ENCODE measurements around the gene KMO. TPM values are rescaled to one million over a fixed set of nuclear protein-coding genes. Genes with fewer than 3 reads are reported as not detected.

KMO gene
- total RNA-seq, 1 experiment from 2014 or later, result not detected

- TF ChIP-seq ZNF532 (CRISPR knock-in tag; IDR thresholded peaks at IDR 0.05; ENCODE audit: borderline replicate concordance), result no peak
- TF ChIP-seq SP1 (CRISPR knock-in tag; conservative IDR thresholded peaks at IDR 0.05), result no peak
- TF ChIP-seq CDX4 (CRISPR knock-in tag; IDR thresholded peaks at IDR 0.05; ENCODE audit: borderline replicate concordance), result no peak
- TF ChIP-seq NR3C1 (CRISPR knock-in tag; conservative IDR thresholded peaks at IDR 0.05; ENCODE audit: low read depth), result no peak
- no peak for TF ChIP-seq JAZF1 (CRISPR knock-in tag; IDR thresholded peaks at IDR 0.05)
- no peak for TF ChIP-seq OVOL2 (CRISPR knock-in tag; IDR thresholded peaks at IDR 0.05; ENCODE audit: borderline replicate concordance)
These were observed 18.8 kb upstream of the KMO start (continued) for GRCh38 chr1:241513378-241513777.

GRCh38 chr1:241518476-241519307 is 13.5 kb upstream of the KMO start:
- H3K27me3 Mint-ChIP-seq (ENCODE audit: low read depth), result peaks cover 9% of the 10 kb centered on the region
- no peak overlapping the region; the same call in 1 of the 2 replicates for H3K4me3 Mint-ChIP-seq
- ChIA-PET POLR2A (interaction anchor here (1.1 kb wide), 1 partner anchor 95 kb away, joined by 3 read pairs; no protein-coding TSS in a partner anchor), CTCF (no interaction called here)
- H3K9me3 Mint-ChIP-seq, result no peaks in the 10 kb centered on the region
- TF ChIP-seq FOXP4 (CRISPR knock-in tag; IDR thresholded peaks at IDR 0.05), result 0 out of 2 replicates have a peak, but pooled peaks have one; percentile 6
- no peak for TF ChIP-seq JAZF1 (CRISPR knock-in tag; IDR thresholded peaks at IDR 0.05)
- no peak; the same call in 1 of the 2 replicates for ATAC-seq
- peaks cover 8% of the 10 kb centered on the region for H3K4me1 Mint-ChIP-seq
- DNase-seq (ENCODE audit: low spot score), result no peak
- H3K27ac Mint-ChIP-seq, result no peak overlapping the region
- H3K36me3 Mint-ChIP-seq, result peaks cover 15% of the 10 kb centered on the region

- H3K4me1 Mint-ChIP-seq, result peaks cover 8% of the 10 kb centered on the region
- POLR2A ChIA-PET, result interaction anchor here (1.1 kb wide), 1 partner anchor 95 kb away, joined by 3 read pairs; no protein-coding TSS in a partner anchor
- CTCF ChIA-PET, result no interaction called here
- H3K9me3 Mint-ChIP-seq, result no peaks in the 10 kb centered on the region
- no peak within 1 kb of the TSS for H3K27ac Mint-ChIP-seq
- peaks cover 15% of the 10 kb centered on the region for H3K36me3 Mint-ChIP-seq
- DNase-seq (ENCODE audit: low spot score) (peak; percentile 91), ATAC-seq (peak; percentile 100)
- H3K4me3 Mint-ChIP-seq, result no peak within 1 kb of the TSS; the same call in 1 of the 2 replicates
- peaks cover 9% of the 10 kb centered on the region for H3K27me3 Mint-ChIP-seq (ENCODE audit: low read depth)
- no peak for TF ChIP-seq E2F4 (CRISPR knock-in tag; IDR thresholded peaks at IDR 0.05; ENCODE audit: borderline replicate concordance, low read depth)
- no peak for TF ChIP-seq CREB1 (CRISPR knock-in tag; IDR thresholded peaks at IDR 0.05)
- TF ChIP-seq ZNF532 (CRISPR knock-in tag; IDR thresholded peaks at IDR 0.05; ENCODE audit: borderline replicate concordance), result no peak
- TF ChIP-seq JAZF1 (CRISPR knock-in tag; IDR thresholded peaks at IDR 0.05), result no peak
- no peak for TF ChIP-seq MLX (CRISPR knock-in tag; IDR thresholded peaks at IDR 0.05)
- no peak for TF ChIP-seq CBFB (CRISPR knock-in tag; IDR thresholded peaks at IDR 0.05; ENCODE audit: low read depth)
- TF ChIP-seq ZNF396 (CRISPR knock-in tag; IDR thresholded peaks at IDR 0.05; ENCODE audit: borderline replicate concordance), result no peak
- TF ChIP-seq ATF1 (CRISPR knock-in tag; IDR thresholded peaks at IDR 0.05), result no peak
- no peak for TF ChIP-seq TP53 (CRISPR knock-in tag; IDR thresholded peaks at IDR 0.05)
- TF ChIP-seq GRHL2 (CRISPR knock-in tag; IDR thresholded peaks at IDR 0.05; ENCODE audit: insufficient replicate concordance, severe bottlenecking), result no peak
- no peak for TF ChIP-seq NFATC4 (CRISPR knock-in tag; IDR thresholded peaks at IDR 0.05)
These were observed 12.7 kb upstream of the KMO start, which contains the start of gene FH for GRCh38 chr1:241519308-241520079. Gene FH (minus strand): TSS chr1:241519755. CDS start chr1:241519722, 33 bp downstream.

Data from WTC11 (cell line).